ENCODE results near the gene GNPDA1.

The GNPDA1 gene

GRCh38 chr5:141951332-141951781 is 61.5 kb downstream of the GNPDA1 start:
- DNase-seq, result no peak

All from NCI-H2171 treated with DMSO at 0.1 percent for 48 hours (cell line).